MCF 10A (cell line): ENCODE data around the gene GHRHR. TPM values are rescaled to one million over a fixed set of nuclear protein-coding genes. Genes with fewer than 3 reads are reported as not detected.

Experiments
- BruUV-seq: library from RNA; stranded (reverse); fragments of 400-500 nt; replicated peaks from 2 replicates; lab custom pipeline; 2021; lab: Mats Ljungman, UMichigan
- CTCF ChIA-PET: fragments of 300-600 bp; sonication (Branson Sonifier 250); formaldehyde crosslinking; extraction: SDS; loops from one replicate; lab custom pipeline; 2021; ENCODE audit warnings: antibody characterized with exemption, inconsistent platforms; lab: Yijun Ruan, JAX
- POLR2A ChIA-PET: fragments of 300-600, 350-650 bp; sonication (Branson Sonifier 250); formaldehyde crosslinking; extraction: SDS; loops from one replicate; lab custom pipeline; 2020; ENCODE audit warnings: antibody characterized with exemption, inconsistent platforms; lab: Yijun Ruan, JAX
- DNase-seq: peaks from one replicate; pipeline ENCODE4 v3.0.0-alpha.2; 2018; ENCODE audit not compliant: unreplicated experiment
- H3K27ac Mint-ChIP-seq: one replicate; pipeline ENCODE4 v1.8.0; 2022; ENCODE audit warnings: mild to moderate bottlenecking, low read depth, mixed read lengths; ENCODE audit not compliant: unreplicated experiment
- H3K27me3 Mint-ChIP-seq: one replicate; pipeline ENCODE4 v1.8.0; 2022; ENCODE audit warnings: mixed read lengths; ENCODE audit not compliant: insufficient read depth, unreplicated experiment
- H3K36me3 Mint-ChIP-seq: one replicate; pipeline ENCODE4 v1.8.0; 2022; ENCODE audit warnings: mild to moderate bottlenecking, moderate library complexity, mixed read lengths; ENCODE audit not compliant: insufficient read depth, unreplicated experiment
- H3K4me1 Mint-ChIP-seq: one replicate; pipeline ENCODE4 v1.8.0; 2022; ENCODE audit warnings: mixed read lengths; ENCODE audit not compliant: insufficient read depth, unreplicated experiment
- H3K4me3 Mint-ChIP-seq: one replicate; pipeline ENCODE4 v1.8.0; 2022; ENCODE audit warnings: mild to moderate bottlenecking, moderate library complexity, mixed read lengths; ENCODE audit not compliant: unreplicated experiment
- H3K9me3 Mint-ChIP-seq: one replicate; pipeline ENCODE4 v1.8.0; 2022; ENCODE audit warnings: mixed read lengths; ENCODE audit not compliant: unreplicated experiment
- CTCF ChIP-seq: fragments of 200-600 bp; IDR thresholded peaks from one replicate; pipeline ENCODE4 v1.8.0; 2022; ENCODE audit warnings: antibody characterized with exemption, mild to moderate bottlenecking; ENCODE audit not compliant: unreplicated experiment
- intact Hi-C: fragments of 100-400 bp; cut with micrococcal nuclease; formaldehyde crosslinking; loops from 2 replicates; pipeline ENCODE4 v1.14.1; 2022
- total RNA-seq: library from RNA; stranded (reverse); gene quantifications from 2 replicates; pipeline ENCODE4 v1.2.3, GENCODE V29; 2022

The GHRHR gene
- total RNA-seq, 1 experiment from 2014 or later = not detected

GRCh38 chr7:30927559-30927958, 36.2 kb upstream of the GHRHR start:
- no peaks in the 10 kb centered on the region for H3K36me3 Mint-ChIP-seq
- intact Hi-C loops = no loop called here
- ChIA-PET POLR2A (no interaction called here), CTCF (interaction anchor here (1.5 to 1.7 kb wide), 2 partner anchors 11 to 57 kb away, joined by 5 to 9 read pairs; no protein-coding TSS in a partner anchor)
- H3K4me3 Mint-ChIP-seq = no peak overlapping the region
- no peak overlapping the region for H3K27ac Mint-ChIP-seq
- H3K9me3 Mint-ChIP-seq = no peaks in the 10 kb centered on the region
- no TSS peak for BruUV-seq
- no peaks in the 10 kb centered on the region for H3K4me1 Mint-ChIP-seq
- no peak for TF ChIP-seq CTCF
- no peak for DNase-seq
- peaks cover 12% of the 10 kb centered on the region for H3K27me3 Mint-ChIP-seq

- intact Hi-C loops = no loop called here
- Mint-ChIP-seq H3K27ac (no peak overlapping the region), H3K9me3 (no peaks in the 10 kb centered on the region), H3K27me3 (peaks cover 12% of the 10 kb centered on the region), H3K36me3 (no peaks in the 10 kb centered on the region), H3K4me1 (no peaks in the 10 kb centered on the region), H3K4me3 (no peak overlapping the region)
- no peak for DNase-seq
- ChIA-PET CTCF (interaction anchor here (1.7 kb wide), 1 partner anchor 10 kb away, joined by 9 read pairs; no protein-coding TSS in a partner anchor), POLR2A (interaction anchor here (0.6 kb wide), 1 partner anchor 141 kb away, joined by 3 read pairs; no protein-coding TSS in a partner anchor)
- no TSS peak for BruUV-seq
- TF ChIP-seq CTCF = no peak
These were observed 35.4 kb upstream of the GHRHR start for GRCh38 chr7:30928254-30928872.

GRCh38 chr7:30929686-30930085, 34.1 kb upstream of the GHRHR start:
- intact Hi-C loops = no loop called here
- no peaks in the 10 kb centered on the region for H3K4me1 Mint-ChIP-seq
- ChIA-PET POLR2A (interaction anchor here (0.5 kb wide), 1 partner anchor 322 kb away, joined by 3 read pairs; no protein-coding TSS in a partner anchor), CTCF (interaction anchor here (0.6 to 3.4 kb wide), 5 partner anchors 9 to 192 kb away, joined by 3 to 21 read pairs (median 4); no protein-coding TSS in a partner anchor)
- no peak for DNase-seq
- H3K36me3 Mint-ChIP-seq = no peaks in the 10 kb centered on the region
- no peak for TF ChIP-seq CTCF
- no peaks in the 10 kb centered on the region for H3K9me3 Mint-ChIP-seq
- H3K27me3 Mint-ChIP-seq = peaks cover 12% of the 10 kb centered on the region
- no peak overlapping the region for H3K27ac Mint-ChIP-seq
- BruUV-seq = no TSS peak
- H3K4me3 Mint-ChIP-seq = no peak overlapping the region

GRCh38 chr7:30930621-30931020, 33.1 kb upstream of the GHRHR start:
- H3K27ac Mint-ChIP-seq = no peak overlapping the region
- CTCF ChIA-PET = interaction anchor here (0.9 to 3.4 kb wide), 4 partner anchors 8 to 191 kb away, joined by 4 to 21 read pairs (median 10); no protein-coding TSS in a partner anchor
- no peak overlapping the region for H3K4me3 Mint-ChIP-seq
- BruUV-seq = no TSS peak
- H3K9me3 Mint-ChIP-seq = no peaks in the 10 kb centered on the region
- intact Hi-C loops = no loop called here
- H3K4me1 Mint-ChIP-seq = no peaks in the 10 kb centered on the region
- POLR2A ChIA-PET = no interaction called here
- TF ChIP-seq CTCF = no peak
- DNase-seq = no peak
- peaks cover 12% of the 10 kb centered on the region for H3K27me3 Mint-ChIP-seq
- H3K36me3 Mint-ChIP-seq = no peaks in the 10 kb centered on the region
